NT2/D1 (cell line): ENCODE measurements around the gene TRPV4.

Experiments
- SUZ12 ChIP-seq: IDR thresholded peaks from 2 replicates; pipeline ENCODE4 v1.6.1; 2011; ENCODE audit not compliant: insufficient read length, insufficient read depth; ENCODE audit errors: extremely low read depth
- YY1 ChIP-seq: IDR thresholded peaks from 2 replicates; pipeline ENCODE4 v1.6.1; 2011; ENCODE audit not compliant: insufficient read length, insufficient read depth
- ZNF274 ChIP-seq: IDR thresholded peaks from 2 replicates; pipeline ENCODE4 v1.6.1; 2011; ENCODE audit warnings: mild to moderate bottlenecking, low read depth, low read length

GRCh38 chr12:109840305-109841074 is 7.3 kb upstream of the TRPV4 start:
- TF ChIP-seq ZNF274: no peak
- TF ChIP-seq YY1: no peak
- TF ChIP-seq SUZ12: no peak
